H1 (cell line): Measurements from ENCODE around the gene ENO3. TPM values are rescaled to one million over a fixed set of nuclear protein-coding genes. Genes with fewer than 3 reads are reported as not detected.
A peak's percentile ranks its signal among the peaks of the same experiment; 100 is the strongest.

Source experiments
- CTCF ChIA-PET: fragments of 300-600 bp; sonication (Branson Sonifier 250); formaldehyde crosslinking; loops from one replicate; lab custom pipeline; 2021; ENCODE audit not compliant: partially characterized antibody; lab: Charles Lee
- POLR2A ChIA-PET: fragments of 300-600 bp; sonication (Branson Sonifier 250); formaldehyde crosslinking; loops from one replicate; lab custom pipeline; 2021; ENCODE audit warnings: inconsistent platforms; ENCODE audit not compliant: partially characterized antibody; lab: Charles Lee
- DNase-seq, 2 experiments: peaks; one replicate each; pipeline versions ENCODE4 v3.0.0 to v3.0.0-alpha.2; 2010 to 2022; ENCODE audit warnings: low spot score in 2 of 2, low read depth in 1 of 2, mixed read lengths in 1 of 2
- FAIRE-seq: peaks from 2 replicates; lab custom pipeline; 2011; peaks lifted over from hg19 to GRCh38; lab: Jason Lieb, UNC
- H2AFZ ChIP-seq: 2 replicates; pipeline ENCODE4 v1.8.1; 2012; ENCODE audit warnings: low read length, inconsistent platforms
- H2AK5ac ChIP-seq: 2 replicates; pipeline ENCODE4 v1.6.1; 2013; ENCODE audit warnings: low read depth, low read length
- H2BK120ac ChIP-seq: replicated peaks from 2 replicates; pipeline ENCODE3; 2013; ENCODE audit warnings: low read depth, low read length, inconsistent platforms
- H2BK12ac ChIP-seq: 2 replicates; pipeline ENCODE4 v1.6.1; 2013; ENCODE audit warnings: low read depth, low read length
- H2BK15ac ChIP-seq: 2 replicates; pipeline ENCODE4 v1.6.1; 2013; ENCODE audit warnings: low read length
- H2BK20ac ChIP-seq: 2 replicates; pipeline ENCODE4 v1.6.1; 2013; ENCODE audit warnings: low read length
- H2BK5ac ChIP-seq: 2 replicates; pipeline ENCODE4 v1.6.1; 2013; ENCODE audit warnings: low read depth, low read length
- H3K14ac ChIP-seq: 2 replicates; pipeline ENCODE4 v1.6.1; 2013; ENCODE audit warnings: inconsistent platforms; ENCODE audit not compliant: insufficient read length
- H3K18ac ChIP-seq: 2 replicates; pipeline ENCODE4 v1.6.1; 2013; ENCODE audit warnings: low read length; ENCODE audit errors: extremely low read depth
- H3K23ac ChIP-seq: 2 replicates; pipeline ENCODE4 v1.6.1; 2013; ENCODE audit warnings: inconsistent platforms; ENCODE audit not compliant: insufficient read length
- H3K23me2 ChIP-seq: 2 replicates; pipeline ENCODE4 v1.6.1; 2013; ENCODE audit warnings: low read depth, low read length
- H3K27ac ChIP-seq: 2 replicates; pipeline ENCODE4 v1.6.1; 2011; ENCODE audit warnings: low read depth, low read length, inconsistent platforms
- H3K27me3 ChIP-seq, 4 experiments: replicated peaks in 1 of 4; 1 replicate in 1 of 4; 2 replicates in 3 of 4; pipeline versions ENCODE4 v1.6.1 to v1.8.1; 2011 to 2013; ENCODE audit warnings: low read length in 3 of 4, mild to moderate bottlenecking in 3 of 4, inconsistent platforms in 2 of 4, mixed read lengths in 2 of 4, moderate library complexity in 1 of 4; ENCODE audit not compliant: control insufficient read depth in 3 of 4, insufficient read depth in 3 of 4; ENCODE audit errors: extremely low read depth in 1 of 4
- H3K36me3 ChIP-seq, 4 experiments: 2 replicates each; pipeline versions ENCODE4 v1.6.1 to v1.8.1; 2011 to 2013; ENCODE audit warnings: mild to moderate bottlenecking in 4 of 4, low read length in 3 of 4, moderate library complexity in 2 of 4, control low read depth in 1 of 4, inconsistent platforms in 1 of 4; ENCODE audit not compliant: insufficient read depth in 4 of 4, control insufficient read depth in 2 of 4
- H3K4ac ChIP-seq: replicated peaks from 2 replicates; pipeline ENCODE3; 2013; ENCODE audit warnings: low read length, low read depth, mixed read lengths, inconsistent platforms; ENCODE audit not compliant: insufficient read length
- H3K4me1 ChIP-seq, 4 experiments: replicated peaks in 1 of 4; 1 replicate in 1 of 4; 2 replicates in 3 of 4; pipeline versions ENCODE4 v1.6.1 to v1.8.1; 2011 to 2013; ENCODE audit warnings: low read length in 3 of 4, inconsistent platforms in 2 of 4, mixed read lengths in 1 of 4; ENCODE audit not compliant: insufficient read depth in 4 of 4, control insufficient read depth in 3 of 4
- H3K4me2 ChIP-seq, 2 experiments: 2 replicates each; pipeline versions ENCODE4 v1.6.1 to v1.8.1; 2011 to 2013; ENCODE audit warnings: low read depth in 2 of 2, low read length in 2 of 2, control low read depth in 1 of 2, inconsistent platforms in 1 of 2, mild to moderate bottlenecking in 1 of 2; ENCODE audit not compliant: insufficient read depth in 1 of 2
- H3K4me3 ChIP-seq, 4 experiments: fragments of 200-600, 300-600 bp in 1 of 4; sonication (generic), shearing (Covaris generic), sonication (Bioruptor Twin) in 1 of 4; 2 replicates each; pipeline versions ENCODE4 v1.5.1 to v1.8.1; 2011 to 2016; ENCODE audit warnings: low read length in 4 of 4, low read depth in 3 of 4, control low read depth in 2 of 4, inconsistent platforms in 2 of 4, mild to moderate bottlenecking in 2 of 4, mixed read lengths in 1 of 4, moderate library complexity in 1 of 4; ENCODE audit not compliant: insufficient read depth in 2 of 4; ENCODE audit errors: extremely low read depth in 1 of 4
- H3K56ac ChIP-seq: replicated peaks from 2 replicates; pipeline ENCODE3; 2013; ENCODE audit warnings: low read depth, mild to moderate bottlenecking, mixed read lengths, low read length, inconsistent platforms; ENCODE audit not compliant: insufficient read length
- H3K79me1 ChIP-seq: 2 replicates; pipeline ENCODE4 v1.6.1; 2013; ENCODE audit warnings: low read depth, low read length, control low read depth
- H3K79me2 ChIP-seq, 2 experiments: 2 replicates each; pipeline versions ENCODE4 v1.6.1 to v1.8.1; 2012 to 2013; ENCODE audit warnings: low read length in 2 of 2, mild to moderate bottlenecking in 2 of 2, inconsistent platforms in 1 of 2; ENCODE audit not compliant: insufficient read depth in 2 of 2, control insufficient read depth in 1 of 2
- H3K9ac ChIP-seq, 4 experiments: replicated peaks in 1 of 4; 1 replicate in 1 of 4; 2 replicates in 3 of 4; pipeline versions ENCODE4 v1.6.1 to v1.8.1; 2011 to 2013; ENCODE audit warnings: low read depth in 3 of 4, low read length in 3 of 4, control low read depth in 2 of 4, mild to moderate bottlenecking in 2 of 4, moderate library complexity in 2 of 4, inconsistent platforms in 1 of 4; ENCODE audit errors: extremely low read depth in 1 of 4
- H3K9me3 ChIP-seq, 2 experiments: 2 replicates each; pipeline versions ENCODE4 v1.6.1 to v1.8.1; 2012 to 2013; ENCODE audit warnings: mild to moderate bottlenecking in 2 of 2, moderate library complexity in 2 of 2, control low read depth in 1 of 2, inconsistent platforms in 1 of 2, low read depth in 1 of 2, low read length in 1 of 2, mixed read lengths in 1 of 2; ENCODE audit not compliant: insufficient read depth in 2 of 2
- H4K20me1 ChIP-seq, 2 experiments: replicated peaks in 1 of 2; 2 replicates each; pipeline versions ENCODE3 to v1.8.1; 2011 to 2013; ENCODE audit warnings: inconsistent platforms in 2 of 2, low read length in 2 of 2, mild to moderate bottlenecking in 1 of 2; ENCODE audit not compliant: insufficient read depth in 2 of 2, control insufficient read depth in 1 of 2
- H4K5ac ChIP-seq: 2 replicates; pipeline ENCODE4 v1.6.1; 2013; ENCODE audit warnings: low read length, low read depth, mixed read lengths, inconsistent platforms; ENCODE audit not compliant: insufficient read length
- H4K8ac ChIP-seq: 2 replicates; pipeline ENCODE4 v1.8.0; 2013; ENCODE audit warnings: mild to moderate bottlenecking, moderate library complexity, low read length, inconsistent platforms; ENCODE audit not compliant: insufficient read depth; ENCODE audit errors: extremely low read depth
- H4K91ac ChIP-seq: replicated peaks from 2 replicates; pipeline ENCODE3; 2013; ENCODE audit warnings: low read length, mixed read lengths, inconsistent platforms; ENCODE audit not compliant: insufficient read length
- ASH2L ChIP-seq: fragments of 200-600, 300-600 bp; sonication (generic); IDR thresholded peaks from one replicate; pipeline ENCODE4 v1.7.1; 2017; ENCODE audit warnings: low read length
- CHD2 ChIP-seq: IDR thresholded peaks from 2 replicates; pipeline ENCODE4 v1.6.1; 2012; ENCODE audit warnings: low read length, improper control_type of control experiment
- CTBP2 ChIP-seq: IDR thresholded peaks from 2 replicates; pipeline ENCODE4 v1.7.0; 2011; ENCODE audit warnings: borderline replicate concordance, mild to moderate bottlenecking, moderate library complexity, mixed read lengths, low read length; ENCODE audit not compliant: insufficient read depth, insufficient read length
- EP300 ChIP-seq, 2 experiments: IDR thresholded peaks; 1 replicate in 1 of 2; 2 replicates in 1 of 2; pipeline ENCODE4 v1.6.1; 2011 to 2012; ENCODE audit warnings: low read depth in 2 of 2, low read length in 2 of 2, mild to moderate bottlenecking in 2 of 2, borderline replicate concordance in 1 of 2, inconsistent platforms in 1 of 2, moderate library complexity in 1 of 2
- FOSL1 ChIP-seq: IDR thresholded peaks from 2 replicates; pipeline ENCODE4 v1.6.1; 2011; ENCODE audit warnings: mild to moderate bottlenecking, low read depth, low read length, moderate library complexity; ENCODE audit not compliant: insufficient read depth
- HDAC2 ChIP-seq, 2 experiments: fragments of 300-600 bp in 1 of 2; sonication (generic) in 1 of 2; IDR thresholded peaks; 2 replicates each; pipeline ENCODE4 v1.6.1; 2011 to 2012; ENCODE audit warnings: low read depth in 2 of 2, low read length in 2 of 2, mild to moderate bottlenecking in 2 of 2, moderate library complexity in 2 of 2, borderline replicate concordance in 1 of 2, inconsistent platforms in 1 of 2
- HDAC6 ChIP-seq: IDR thresholded peaks from one replicate; pipeline ENCODE4 v1.7.1; 2012; ENCODE audit warnings: low read depth, mild to moderate bottlenecking, inconsistent platforms, low read length, moderate library complexity
- KDM4A ChIP-seq: IDR thresholded peaks from one replicate; pipeline ENCODE4 v1.7.1; 2012; ENCODE audit warnings: low read depth, mild to moderate bottlenecking, moderate library complexity, low read length, inconsistent platforms; ENCODE audit not compliant: severe bottlenecking
- POLR2A ChIP-seq, 2 experiments: IDR thresholded peaks; 1 replicate in 1 of 2; 2 replicates in 1 of 2; pipeline ENCODE4 v1.6.1; 2011; ENCODE audit warnings: low read depth in 2 of 2, low read length in 2 of 2, mild to moderate bottlenecking in 2 of 2; ENCODE audit errors: control extremely low read depth in 1 of 2
- SAP30 ChIP-seq: fragments of 300-600 bp; sonication (generic); IDR thresholded peaks from 2 replicates; pipeline ENCODE4 v1.7.1; 2012; ENCODE audit warnings: low read length, moderate library complexity, mild to moderate bottlenecking, inconsistent platforms; ENCODE audit not compliant: insufficient read depth, insufficient replicate concordance
- SP2 ChIP-seq: IDR thresholded peaks from 2 replicates; pipeline ENCODE4 v1.6.1; 2012; ENCODE audit warnings: mild to moderate bottlenecking, low read length, inconsistent platforms
- SP4 ChIP-seq: IDR thresholded peaks from 2 replicates; pipeline ENCODE4 v1.6.1; 2012; ENCODE audit warnings: low read length, inconsistent platforms
- TAF1 ChIP-seq: IDR thresholded peaks from 2 replicates; pipeline ENCODE4 v1.6.1; 2011; ENCODE audit warnings: mild to moderate bottlenecking, low read depth, low read length
- whole genome bisulfite sequencing, 2 experiments: shearing (Covaris generic) in 1 of 2; methylation state at CpG; one replicate each; pipeline versions ENCODE4 v1.1.6 to v1.1.7; 2013 to 2015; ENCODE audit warnings: low lambda C conversion rate in 2 of 2, mixed read lengths in 2 of 2, inconsistent platforms in 1 of 2, low coverage in 1 of 2, missing lambda C conversion rate in 1 of 2; ENCODE audit not compliant: insufficient replicate concordance in 2 of 2, insufficient coverage in 1 of 2, insufficient read length in 1 of 2; ENCODE audit errors: extremely low coverage in 1 of 2, missing lambda C conversion rate in 1 of 2; 5-methylcytosine and 5-hydroxymethylcytosine counted together
- polyA plus RNA-seq, 7 experiments: library from polyadenylated mRNA; depleted of rRNA in 3 of 7; stranded (reverse) in 5 of 7; unstranded in 2 of 7; fragments of >200 nt in 5 of 7; fragments of 200-250 nt in 2 of 7; gene quantifications; 1 replicate in 5 of 7; 2 replicates in 1 of 7; 4 replicates in 1 of 7; pipeline versions ENCODE4 v1.2.1 to v1.2.3, GENCODE V29; 2011 to 2013; ENCODE audit warnings: missing spikeins in 2 of 7, mixed read lengths in 2 of 7
- total RNA-seq: library from RNA; stranded (reverse); fragmentation: NEBNext Ultra II Directional; extraction: Animal tissue kit (Norgen Biotek cat#: 25700); gene quantifications from 2 replicates; pipeline ENCODE4 v1.2.1, GENCODE V29; 2021

The ENO3 gene
- total and polyA plus RNA-seq, 2 of the 8 experiments (the other 6 are each of a cell fraction or from before 2014, with no cell fraction given), result 25.0 to 25.7 TPM

- no peak for FAIRE-seq
- H4K8ac ChIP-seq, result no peak overlapping the region; the same call in 1 of the 2 replicates
- H4K91ac ChIP-seq, result no peak overlapping the region
- no peaks in the 10 kb centered on the region for H3K9me3 ChIP-seq
- H2BK20ac ChIP-seq, result no peak overlapping the region
- no peak overlapping the region for H3K4me3 ChIP-seq
- peak overlapping the region in 1 of 2 experiments; percentile 97; a peak in 1 of 4 replicates for H3K4me2 ChIP-seq
- no peak overlapping the region for H3K14ac ChIP-seq
- no peak overlapping the region for H2AK5ac ChIP-seq
- no peak overlapping the region for H4K5ac ChIP-seq
- H3K56ac ChIP-seq, result no peak overlapping the region
- peaks cover 2 to 13% of the 10 kb centered on the region in 2 experiments for H4K20me1 ChIP-seq
- H3K27ac ChIP-seq, result no peak overlapping the region
- H3K9ac ChIP-seq, result no peak overlapping the region
- no peak overlapping the region for H2BK15ac ChIP-seq
- H3K79me1 ChIP-seq, result peaks cover 11% of the 10 kb centered on the region
- no peak overlapping the region for H3K18ac ChIP-seq
- no peak overlapping the region for H2BK5ac ChIP-seq
- 78% methylated on average over 11 of the region's 11 CpGs; no CpG with 5 or more reads in 1 of the 2 experiments for WGBS, 2 experiments
- no peak overlapping the region for H3K4ac ChIP-seq
- H2BK120ac ChIP-seq, result no peak overlapping the region
- peaks cover 4 to 17% (median 8%) of the 10 kb centered on the region in 4 experiments for H3K4me1 ChIP-seq
- H3K36me3 ChIP-seq, result peaks cover 24 to 42% (median 31%) of the 10 kb centered on the region in 4 experiments
- no peak overlapping the region for H3K23ac ChIP-seq
- ChIA-PET POLR2A (interaction anchor here (1.1 to 4.7 kb wide), 5 partner anchors 12 to 62 kb away, joined by 3 to 36 read pairs (median 6); partner anchors contain the start of genes CAMTA2, PFN1, RNF167 and SLC25A11), CTCF (interaction anchor here (0.6 to 1.5 kb wide), 5 partner anchors 9 to 59 kb away, joined by 3 to 5 read pairs (median 4); no protein-coding TSS in a partner anchor)
- no peak overlapping the region for H2BK12ac ChIP-seq
- H2AFZ ChIP-seq, result no peak overlapping the region
- H3K79me2 ChIP-seq, result peaks cover 0 to 19% of the 10 kb centered on the region in 2 experiments; a peak in 2 of 4 replicates
- DNase-seq, result no peak
- peaks cover 11% of the 10 kb centered on the region for H3K23me2 ChIP-seq
- H3K27me3 ChIP-seq, result peaks cover 0 to 11% (median under 1%) of the 10 kb centered on the region in 4 experiments; a peak in 3 of 7 replicates
- no peak for TF ChIP-seq SP2
- TF ChIP-seq ASH2L, result no peak
- TF ChIP-seq CHD2, result no peak
- no peak for TF ChIP-seq SAP30
- no peak for TF ChIP-seq HDAC2 (IDR thresholded peaks at IDR 0.05; ENCODE audit: borderline replicate concordance in 1 of 2, low read depth in 2 of 2, low read length in 2 of 2)
- no peak for TF ChIP-seq POLR2A (IDR thresholded peaks at IDR 0.05; ENCODE audit: control extremely low read depth in 1 of 2, low read depth in 2 of 2, low read length in 2 of 2)
- TF ChIP-seq FOSL1, result no peak
- no peak for TF ChIP-seq KDM4A
- no peak for TF ChIP-seq TAF1
- TF ChIP-seq SP4, result no peak
- no peak for TF ChIP-seq EP300 (IDR thresholded peaks at IDR 0.05; ENCODE audit: borderline replicate concordance in 1 of 2, low read depth in 2 of 2, low read length in 2 of 2)
- TF ChIP-seq HDAC6, result no peak
- no peak for TF ChIP-seq CTBP2
Measured at GRCh38 chr17:5000237-5000639, 49.3 kb downstream of the ENO3 start.
